GM04504 (cell line): ENCODE results near the gene CFDP1.
A peak's percentile ranks its signal among the peaks of the same experiment; 100 is the strongest.

Experiments
- DNase-seq: peaks from one replicate; pipeline ENCODE4 v3.0.0-alpha.2; 2012; ENCODE audit warnings: low read depth

CFDP1 gene

DNA sequence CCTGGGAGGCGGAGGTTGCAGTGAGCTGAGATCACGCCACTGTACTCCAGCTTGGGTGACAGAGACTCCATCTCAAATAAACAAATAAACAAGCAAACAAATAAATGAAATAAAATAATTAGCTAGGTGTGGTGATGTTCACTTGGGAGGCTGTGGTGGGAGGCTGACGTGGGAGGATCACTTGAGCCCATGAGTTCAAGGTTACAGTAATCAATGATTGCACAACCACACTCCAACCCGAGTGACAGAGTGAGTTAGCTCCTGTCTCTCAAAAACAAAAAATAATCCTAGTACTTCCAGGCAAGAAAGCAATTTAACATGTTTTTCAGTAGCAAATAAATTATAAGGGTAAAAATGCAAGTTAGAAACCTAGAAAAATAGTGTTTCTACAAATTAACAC, 26.4 kb downstream of the CFDP1 start:
- DNase-seq = no peak

DNA sequence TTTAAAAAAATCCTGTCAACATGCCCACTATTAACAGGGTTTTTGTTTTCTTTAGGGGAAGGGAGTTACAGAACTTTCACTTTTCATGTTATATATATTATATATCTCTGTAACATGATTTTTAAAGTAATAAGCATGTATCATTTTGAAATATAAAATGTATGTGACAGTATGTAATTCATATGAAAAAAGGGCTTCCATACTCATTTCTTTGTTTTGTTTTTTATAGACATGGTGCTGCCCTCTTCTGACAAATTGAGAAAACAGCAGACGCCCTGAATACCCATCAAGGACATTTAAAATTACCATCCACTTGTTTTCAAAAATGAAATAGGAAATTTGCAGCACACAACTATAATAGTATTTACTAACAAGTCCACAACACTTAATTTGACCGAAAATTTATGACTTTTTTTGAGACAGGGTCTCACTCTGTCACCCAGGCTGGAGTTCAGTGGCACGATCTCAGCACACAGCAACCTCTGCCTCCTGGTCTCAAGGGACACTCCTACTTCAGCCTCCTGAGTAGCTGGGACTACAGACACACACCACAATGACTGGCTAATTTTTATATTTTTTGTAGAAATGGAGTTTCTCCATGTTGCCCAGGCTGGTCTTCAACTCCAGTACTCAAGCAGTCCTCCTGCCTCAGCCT, 30.4 kb downstream of the CFDP1 start:
- no peak for DNase-seq

DNA sequence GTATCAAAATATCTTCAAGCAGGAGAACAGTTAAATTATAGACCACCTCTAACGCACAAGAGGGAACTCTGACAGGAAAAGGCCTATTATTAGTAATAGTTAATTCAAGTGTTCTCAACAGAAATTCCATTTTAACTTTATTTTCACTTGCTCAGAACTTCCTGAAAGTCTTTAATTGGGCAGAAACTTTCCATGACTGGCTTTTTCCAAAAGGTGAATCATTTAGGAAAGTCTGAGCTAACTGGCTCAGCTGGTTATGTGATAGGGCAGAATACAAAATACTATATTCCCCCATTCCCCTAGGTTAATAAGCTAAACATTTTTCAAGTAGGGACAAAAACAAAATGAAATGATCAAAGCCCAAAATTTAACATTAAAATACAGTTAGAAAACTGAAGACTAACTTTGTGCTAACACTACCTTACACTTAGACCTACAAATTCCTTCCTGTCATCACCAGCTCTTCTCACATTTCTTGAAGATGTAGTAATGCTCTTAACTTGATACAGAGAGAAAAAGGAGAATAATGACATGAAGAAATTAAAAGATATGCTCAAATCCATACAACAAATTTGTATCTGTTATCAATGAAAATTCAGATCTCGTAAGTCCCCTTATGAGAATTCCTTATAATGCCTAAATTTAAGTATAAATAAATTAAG, 31.0 kb downstream of the CFDP1 start:
- DNase-seq = no peak

DNA sequence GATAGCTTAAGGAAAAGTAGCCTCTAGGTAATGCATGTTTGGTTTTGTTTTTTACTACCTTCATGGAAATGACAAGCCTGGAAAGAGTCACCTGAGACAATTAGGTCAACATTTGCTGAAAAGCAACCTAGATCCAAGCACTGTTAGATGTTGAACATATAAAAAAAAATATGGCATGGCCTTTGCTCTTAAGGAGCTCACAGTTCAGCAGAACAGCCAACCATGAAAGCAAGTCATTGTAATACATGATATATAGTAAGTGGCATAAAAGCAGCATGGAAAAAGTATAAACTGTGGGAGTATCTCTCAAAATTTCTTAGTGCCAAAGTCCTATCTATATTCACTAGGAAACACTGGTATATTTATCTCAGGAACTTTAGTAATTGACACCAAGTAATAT, 31.6 kb downstream of the CFDP1 start:
- no peak for DNase-seq

DNA sequence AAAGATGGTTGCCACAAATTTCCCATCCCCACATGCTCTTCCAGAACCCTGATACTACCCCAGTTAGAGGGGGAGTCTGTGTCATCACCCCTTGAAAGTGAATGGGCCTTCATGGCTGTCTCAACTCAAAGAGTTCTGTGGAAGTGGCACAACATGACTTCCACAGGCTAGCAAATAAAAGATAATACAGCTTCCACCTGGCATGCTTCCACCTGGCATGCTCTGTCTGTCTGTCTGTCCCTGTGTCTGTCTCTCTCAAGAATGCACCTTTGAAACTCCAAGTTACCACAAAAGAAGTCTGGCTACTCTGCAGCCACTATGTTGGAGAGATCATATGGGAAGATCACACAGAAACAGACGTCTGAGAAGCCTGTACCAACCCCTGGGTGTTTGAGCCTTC, 35.0 kb downstream of the CFDP1 start:
- DNase-seq = no peak

DNA sequence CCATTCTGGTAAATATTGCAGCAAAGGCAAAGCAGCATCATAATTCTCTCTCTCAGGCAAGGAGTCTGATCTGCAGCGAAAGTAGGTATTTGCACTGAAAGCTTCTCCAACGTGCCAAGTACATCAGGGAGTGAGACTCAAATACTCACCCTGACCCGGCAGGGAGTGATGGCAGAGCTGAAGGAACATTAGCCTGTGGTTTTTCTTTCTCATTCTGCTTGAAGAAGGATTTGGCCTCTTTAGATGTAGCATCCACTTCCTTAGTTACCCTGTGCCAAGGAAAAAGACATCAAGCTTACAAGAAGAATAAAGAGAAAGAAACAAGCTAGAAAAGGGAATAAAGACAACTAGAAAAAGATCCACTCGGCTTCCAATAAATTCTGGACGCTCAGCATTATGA, 38.4 kb downstream of the CFDP1 start:
- DNase-seq = no peak

DNA sequence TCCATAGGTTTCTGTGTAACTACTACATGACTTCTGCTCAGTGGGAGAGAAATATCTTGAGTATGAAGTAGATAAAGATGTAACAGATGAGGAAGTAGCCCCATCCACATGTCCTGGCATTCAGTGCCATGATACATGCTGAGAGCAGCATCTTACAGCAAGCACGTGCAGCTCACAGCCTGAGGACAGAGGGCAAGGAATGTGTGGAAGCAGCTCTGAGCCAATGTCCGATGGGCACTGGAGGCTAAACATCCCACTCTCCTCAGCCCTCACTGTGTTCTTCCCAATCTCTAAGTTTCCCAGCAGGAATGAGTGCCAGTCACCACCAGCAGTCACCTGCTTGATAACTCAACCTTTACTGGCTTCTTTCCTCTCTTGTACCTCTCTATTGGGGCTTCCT, 40.4 kb downstream of the CFDP1 start:
- DNase-seq = no peak

DNA sequence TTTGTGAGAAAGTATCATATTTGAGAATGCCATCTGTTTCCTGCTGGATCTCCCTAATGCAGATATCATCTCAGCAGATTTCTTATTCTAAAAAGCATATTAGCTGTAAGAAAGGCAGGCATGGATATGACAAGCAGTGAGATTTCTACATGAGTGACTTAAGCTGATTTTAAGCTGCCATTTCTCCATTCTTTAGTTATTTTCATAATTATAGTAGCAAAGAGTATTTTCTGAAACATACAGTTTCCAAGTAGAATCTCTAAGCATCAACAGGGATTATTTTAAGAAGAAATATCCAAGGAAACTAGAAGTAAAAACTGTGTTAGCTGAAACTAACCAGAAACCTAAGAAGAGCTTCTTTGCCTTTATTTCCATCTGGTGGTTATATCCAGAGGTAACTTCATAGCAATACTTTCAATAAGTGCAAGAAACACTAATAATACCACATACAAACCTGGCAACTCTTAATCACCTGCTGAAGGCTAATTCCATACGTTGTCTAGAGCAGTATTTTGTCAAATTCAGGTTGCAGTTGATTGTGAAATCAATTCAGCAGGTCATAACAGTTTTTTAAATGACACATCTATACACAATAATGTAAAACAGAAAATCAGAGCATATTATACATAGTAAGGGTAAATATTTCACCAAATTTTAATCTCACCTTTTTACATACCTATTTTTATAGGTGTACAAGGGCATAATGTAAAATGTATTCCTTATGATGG, 42.2 kb downstream of the CFDP1 start:
- DNase-seq = no peak

DNA sequence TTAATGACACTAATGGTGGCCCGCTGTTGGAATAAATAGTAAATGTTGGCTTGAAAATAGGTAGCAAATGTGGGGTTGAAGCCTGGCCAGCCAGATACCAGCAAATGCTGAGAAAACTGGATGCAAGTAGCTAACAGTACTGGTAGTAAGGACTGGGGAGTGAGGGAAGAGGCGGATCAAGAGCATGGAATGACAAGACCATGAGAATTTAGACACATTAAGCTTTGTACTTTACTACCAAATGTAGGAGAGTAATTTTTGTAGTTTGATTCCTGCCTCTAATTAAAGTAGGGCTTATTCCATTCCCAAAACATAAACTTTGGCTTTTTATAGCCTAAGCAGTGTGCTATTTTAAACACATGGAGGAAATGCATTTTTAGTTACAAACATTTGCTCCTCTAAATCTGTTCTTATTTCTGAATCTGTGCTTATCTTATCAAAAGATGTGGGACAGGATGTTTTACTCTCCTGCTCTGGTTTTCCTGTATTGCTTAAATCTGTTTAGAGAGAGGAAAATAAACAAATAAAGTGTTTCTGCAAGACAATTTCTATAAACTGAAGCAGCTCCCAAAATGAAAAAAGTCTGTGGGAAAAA, 44.1 kb downstream of the CFDP1 start:
- DNase-seq = no peak

DNA sequence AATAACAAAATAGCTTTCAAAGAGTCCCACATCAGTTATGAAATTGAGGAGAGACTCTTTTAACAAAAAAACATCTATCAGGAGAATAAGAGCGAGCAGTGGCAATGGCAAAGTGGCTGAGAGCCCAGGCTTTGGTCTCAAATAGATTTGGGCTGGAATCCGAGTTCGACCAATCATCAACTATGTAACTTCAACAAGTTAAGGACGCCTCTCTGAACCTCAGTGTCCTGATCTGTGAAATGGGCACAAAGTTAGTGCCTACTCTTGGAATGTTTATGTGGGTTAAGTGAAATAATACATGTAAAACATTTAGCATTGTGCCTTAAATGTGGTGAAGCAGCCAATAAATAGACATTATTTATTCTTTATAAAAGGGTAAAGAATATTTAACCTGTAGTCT, 45.4 kb downstream of the CFDP1 start:
- DNase-seq = no peak

DNA sequence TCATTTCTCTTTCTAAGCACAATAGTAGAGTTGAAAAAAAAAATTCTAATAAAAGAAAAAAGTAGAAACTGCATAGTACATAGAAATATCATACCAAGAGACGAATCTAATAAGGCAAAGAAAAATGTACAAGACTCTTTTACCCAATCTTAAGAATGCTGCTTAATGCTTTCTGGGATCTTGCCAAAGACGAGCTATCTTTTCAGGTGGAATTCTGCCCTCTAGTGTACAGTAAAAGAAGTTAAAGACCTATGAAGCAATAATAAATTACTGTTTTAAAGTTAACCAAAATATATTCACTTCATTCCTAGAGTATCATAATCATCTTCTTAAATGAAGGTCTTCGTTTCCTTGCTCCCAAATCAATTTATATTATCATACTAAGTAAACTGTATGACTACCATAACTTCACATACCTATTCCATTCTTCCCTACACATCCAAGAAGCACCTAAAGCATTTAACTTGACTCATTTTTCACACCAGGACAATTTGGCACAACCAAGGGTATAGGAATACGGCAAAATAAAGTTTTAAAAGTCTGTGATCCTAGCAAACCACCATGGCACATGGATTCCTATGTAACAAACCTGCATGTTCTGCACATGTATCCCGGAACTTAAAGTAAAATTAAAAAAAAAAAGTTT, 47.7 kb downstream of the CFDP1 start:
- DNase-seq = peak; percentile 69

DNA sequence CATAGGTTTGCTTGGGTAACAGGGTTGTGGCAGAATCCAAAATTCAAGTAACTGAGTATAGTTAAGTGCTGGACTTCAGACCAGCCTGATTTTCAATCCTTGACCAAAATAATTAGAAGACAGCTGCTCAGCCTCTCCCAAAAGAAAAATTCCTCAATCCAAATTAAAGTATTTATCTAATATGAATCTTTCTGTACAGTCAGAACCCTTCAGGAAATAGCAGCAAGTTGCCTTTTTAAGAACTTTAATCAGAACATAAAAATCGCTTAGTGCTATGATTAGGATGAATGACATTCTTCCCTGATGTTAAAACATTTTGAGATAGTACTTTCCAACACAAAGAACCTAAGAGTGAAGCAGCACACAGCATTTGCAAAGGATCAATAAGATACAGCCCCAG, 50.2 kb downstream of the CFDP1 start:
- no peak for DNase-seq

DNA sequence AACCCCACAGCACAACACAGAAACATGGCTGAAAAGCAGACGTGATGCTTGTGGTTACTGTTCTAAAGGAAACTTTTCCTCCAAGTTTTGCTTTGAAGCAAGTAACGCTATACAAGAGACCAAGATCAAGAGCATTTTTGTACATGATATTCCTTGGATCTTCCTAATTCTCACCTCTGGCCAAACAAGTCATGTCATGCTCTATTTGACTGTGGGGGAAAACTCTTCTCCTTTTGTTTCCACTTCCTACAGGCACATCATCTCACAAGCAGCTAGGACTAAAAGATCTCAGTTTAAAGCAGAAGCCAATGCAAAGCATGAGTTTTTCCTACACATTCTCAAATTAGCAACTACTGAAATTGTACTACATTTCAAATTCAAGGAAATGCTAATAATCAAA, 50.7 kb downstream of the CFDP1 start:
- no peak for DNase-seq

DNA sequence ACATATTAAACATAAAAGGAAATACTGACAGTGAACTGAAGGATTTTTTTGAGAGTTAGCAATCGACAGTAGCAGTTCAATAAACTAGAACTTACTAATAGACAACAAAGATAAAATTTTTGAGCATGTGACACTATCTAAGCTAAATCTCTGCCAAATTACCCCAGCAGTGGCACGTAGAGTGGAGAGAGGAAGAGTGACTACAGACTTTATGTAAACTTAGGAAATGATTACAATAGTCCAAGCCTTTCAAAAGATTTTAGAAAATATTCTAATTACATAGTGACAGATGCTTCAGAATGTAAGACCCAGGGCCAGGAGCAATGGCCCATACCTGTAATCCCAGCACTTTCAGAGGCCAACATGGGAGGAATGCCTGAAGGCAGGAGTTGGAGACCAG, 52.4 kb downstream of the CFDP1 start:
- no peak for DNase-seq

DNA sequence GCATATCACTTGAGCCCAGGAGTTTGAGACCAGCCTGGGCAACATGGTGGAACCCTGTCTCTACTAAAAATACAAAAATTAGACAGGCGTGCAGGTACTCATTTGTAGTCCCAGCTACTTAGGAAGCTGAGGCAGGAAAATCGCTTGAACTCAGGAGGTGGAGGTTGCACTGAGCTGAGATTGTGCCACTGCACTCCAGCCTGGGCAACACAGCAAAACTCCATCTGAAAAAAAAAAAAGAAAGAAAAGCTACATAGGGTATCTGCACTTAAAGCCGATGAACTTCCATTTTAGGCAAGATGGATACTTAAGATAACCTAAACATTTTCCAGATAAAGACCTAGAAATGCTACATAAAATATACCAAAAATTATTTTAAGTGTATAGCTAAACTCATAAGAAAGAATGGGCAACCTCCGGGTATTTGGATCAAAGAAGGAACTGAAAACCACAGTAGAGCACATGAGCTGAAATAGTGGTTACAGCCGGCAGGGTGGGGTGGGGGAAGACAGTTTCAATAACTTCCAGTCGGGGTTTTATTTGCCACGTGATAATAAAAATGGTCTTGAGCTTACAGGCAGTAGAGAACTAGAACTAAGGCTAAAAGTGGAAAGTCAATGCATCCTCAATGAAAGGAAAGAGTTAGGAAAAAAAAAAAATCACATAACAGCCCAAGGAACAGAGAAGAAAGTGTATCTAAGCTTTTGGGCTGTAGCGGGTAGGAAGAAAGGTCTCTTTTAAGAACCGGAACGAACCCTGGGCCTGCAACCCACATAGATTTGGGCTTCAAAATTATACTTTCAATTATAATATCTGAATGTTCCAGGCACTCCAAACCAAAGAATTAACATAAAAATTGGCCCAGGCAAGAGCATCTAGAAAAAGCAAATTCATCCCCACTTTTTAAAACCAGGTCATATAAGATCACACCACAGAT, 53.1 kb downstream of the CFDP1 start:
- no peak for DNase-seq

DNA sequence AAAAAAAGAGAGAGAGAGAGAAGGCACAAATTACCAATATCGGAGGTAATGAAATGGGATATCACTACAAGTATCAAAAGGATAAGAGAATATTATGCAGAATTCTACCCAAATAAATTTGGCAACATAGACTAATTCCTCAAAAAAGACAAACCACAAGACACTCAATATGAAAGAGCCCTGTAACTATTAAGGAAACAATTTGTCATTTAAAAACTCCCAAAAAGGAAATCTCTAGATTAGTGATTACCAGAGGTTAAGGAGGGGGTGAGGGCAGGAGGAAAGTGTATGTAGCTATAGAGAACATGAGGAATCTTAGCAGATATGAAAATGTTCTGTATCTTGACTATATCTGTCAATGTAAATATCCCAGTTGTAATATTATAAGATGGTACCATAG, 54.0 kb downstream of the CFDP1 start:
- no peak for DNase-seq

DNA sequence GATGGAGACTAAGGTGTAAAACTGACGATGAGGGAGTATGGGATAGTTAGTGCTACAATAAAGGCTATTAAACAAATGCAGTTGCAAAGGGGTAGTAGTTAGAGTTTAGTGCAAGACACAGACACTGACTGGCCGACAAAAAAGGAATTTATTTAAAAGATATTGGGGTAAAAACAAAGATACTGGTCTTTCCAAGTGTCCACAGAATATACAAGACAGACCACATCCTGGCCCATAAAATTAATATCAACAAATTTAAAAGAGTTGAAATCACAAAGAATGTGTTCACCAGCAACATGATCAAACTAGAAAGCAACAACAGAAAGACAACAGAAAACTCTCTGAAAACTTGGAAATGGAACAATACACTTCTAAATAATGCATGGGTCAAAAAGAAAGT, 54.7 kb downstream of the CFDP1 start:
- no peak for DNase-seq

DNA sequence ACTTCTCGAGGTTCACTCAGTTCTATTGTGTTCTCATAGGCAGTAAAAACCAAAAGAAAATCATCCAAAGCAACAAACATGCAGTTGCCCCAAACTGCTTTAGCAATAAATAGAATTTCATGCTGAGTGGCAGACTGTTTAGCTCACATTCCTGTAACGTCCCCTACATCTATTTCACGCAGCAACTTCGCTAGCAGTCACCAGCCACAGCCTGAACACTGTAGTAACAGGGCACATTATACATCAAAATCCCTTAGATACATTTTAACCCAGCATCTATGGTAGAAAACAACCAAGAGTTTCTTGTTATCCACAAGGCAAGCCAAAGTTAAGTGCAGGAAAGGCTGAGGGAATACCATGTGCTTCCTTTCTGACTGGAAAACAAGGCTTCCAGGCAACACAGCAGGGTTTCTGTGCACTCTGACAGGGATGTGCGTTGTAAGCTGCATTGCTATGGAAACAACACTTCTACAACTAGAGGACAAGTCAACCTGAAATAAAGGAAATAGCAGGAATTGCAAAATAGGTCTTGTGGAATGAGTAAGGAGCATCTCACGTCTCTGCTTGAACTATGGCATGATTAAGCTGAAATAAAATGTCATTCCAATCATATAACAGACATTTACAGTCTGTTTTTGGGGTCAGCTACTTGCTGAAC, 55.4 kb downstream of the CFDP1 start:
- peak; percentile 95 for DNase-seq

DNA sequence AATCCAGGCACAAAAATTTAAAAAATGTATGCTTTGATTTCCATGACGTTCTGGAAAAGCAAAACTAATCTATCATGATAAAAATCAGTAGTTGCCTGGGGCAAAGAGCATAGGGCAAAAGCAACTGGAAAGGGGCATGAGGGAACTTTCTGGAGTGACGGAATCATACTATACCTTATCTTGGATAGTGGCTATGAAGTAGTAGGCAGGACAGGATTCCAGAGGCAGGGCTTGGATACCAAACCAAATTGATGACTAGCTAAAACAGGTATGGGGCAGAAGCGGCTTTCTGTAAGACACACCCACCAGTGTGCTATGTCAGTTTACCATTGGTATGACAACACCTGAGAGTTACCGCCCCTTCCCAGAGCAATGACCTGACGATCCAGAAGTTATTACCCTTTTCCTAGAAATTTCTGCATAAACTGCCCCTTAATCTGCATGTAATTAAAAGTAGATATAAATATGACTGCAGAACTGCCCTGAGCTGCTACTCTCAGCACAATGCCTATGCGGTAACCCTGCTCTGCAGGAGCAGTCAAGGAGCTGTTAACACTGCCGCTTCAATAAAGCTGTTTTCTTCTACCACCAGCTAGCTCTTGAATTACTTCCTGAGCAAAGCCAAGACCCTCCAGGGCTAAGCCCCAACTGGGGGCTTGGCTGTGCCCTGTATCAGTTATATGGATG, 56.7 kb downstream of the CFDP1 start:
- no peak for DNase-seq

DNA sequence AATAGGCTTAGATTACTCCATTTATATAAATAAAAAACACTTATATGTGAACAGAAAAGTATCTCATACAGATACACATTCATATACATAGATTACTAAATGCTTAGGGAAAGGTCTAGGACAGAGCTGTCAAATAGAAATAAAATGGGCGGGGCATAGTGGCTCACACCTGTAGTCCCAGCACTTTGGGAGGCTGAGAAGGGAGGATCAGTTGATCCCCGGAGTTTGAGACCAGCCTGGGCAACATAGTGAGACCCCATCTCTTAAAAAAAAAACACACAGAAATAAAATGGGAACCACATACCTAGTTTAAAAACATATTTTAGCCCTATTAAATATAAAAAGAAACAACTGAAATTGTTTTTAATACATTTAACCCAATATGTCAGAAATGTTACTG, 58.9 kb downstream of the CFDP1 start:
- DNase-seq = no peak
